HG02884 (cell line): ENCODE measurements around the gene NCKAP5.
A peak's percentile ranks its signal among the peaks of the same experiment; 100 is the strongest.
"Not testable (repeated sequence)": the region's sequence is repeated elsewhere in the genome, so short reads cannot be mapped to it uniquely, and the experiment has no call there.

Experiments used
- ATAC-seq: cut with Tn5 transposase; IDR thresholded peaks from one replicate; pipeline ENCODE4 v1.9.1; 2021; ENCODE audit warnings: mild to moderate bottlenecking, moderate library complexity; ENCODE audit not compliant: unreplicated experiment

NCKAP5 gene

GRCh38 chr2:133525090-133525489 lies 43.2 kb downstream of the NCKAP5 start:
- no peak for ATAC-seq

- no peak for ATAC-seq
Observed at GRCh38 chr2:133523406-133523805, 44.9 kb downstream of the NCKAP5 start.

GRCh38 chr2:133522204-133522603 lies 46.1 kb downstream of the NCKAP5 start:
- ATAC-seq, result no peak

- no peak for ATAC-seq
Observed at GRCh38 chr2:133521146-133521745, 47.0 kb downstream of the NCKAP5 start.

- ATAC-seq, result not testable (repeated sequence)
Observed at GRCh38 chr2:133519677-133520076, 48.6 kb downstream of the NCKAP5 start.

GRCh38 chr2:133518700-133519344 lies 49.4 kb downstream of the NCKAP5 start:
- no peak for ATAC-seq

GRCh38 chr2:133517876-133518275 lies 50.4 kb downstream of the NCKAP5 start:
- ATAC-seq, result no peak

- ATAC-seq, result no peak
Observed at GRCh38 chr2:133516405-133517026, 51.7 kb downstream of the NCKAP5 start.

GRCh38 chr2:133515271-133515670 lies 53.0 kb downstream of the NCKAP5 start:
- no peak for ATAC-seq

- ATAC-seq, result no peak
Observed at GRCh38 chr2:133513893-133514292, 54.4 kb downstream of the NCKAP5 start.

GRCh38 chr2:133512121-133512520 lies 56.1 kb downstream of the NCKAP5 start:
- ATAC-seq, result no peak

GRCh38 chr2:133511679-133512078 lies 56.6 kb downstream of the NCKAP5 start:
- ATAC-seq, result no peak

GRCh38 chr2:133509777-133510176 lies 58.5 kb downstream of the NCKAP5 start:
- no peak for ATAC-seq

- ATAC-seq, result no peak
Observed at GRCh38 chr2:133508546-133509165, 59.6 kb downstream of the NCKAP5 start.

- ATAC-seq, result no peak
Observed at GRCh38 chr2:133506996-133507395, 61.3 kb downstream of the NCKAP5 start.

GRCh38 chr2:133504566-133505505 lies 63.4 kb downstream of the NCKAP5 start:
- no peak for ATAC-seq

GRCh38 chr2:133503927-133504326 lies 64.3 kb downstream of the NCKAP5 start:
- ATAC-seq, result no peak

- peak; percentile 59 for ATAC-seq
Observed at GRCh38 chr2:133503323-133503722, 64.9 kb downstream of the NCKAP5 start.

- no peak for ATAC-seq
Observed at GRCh38 chr2:133502678-133503077, 65.6 kb downstream of the NCKAP5 start.

- ATAC-seq, result no peak
Observed at GRCh38 chr2:133500917-133501316, 67.3 kb downstream of the NCKAP5 start.
